ENCODE results near the gene CCDC15.

Gene CCDC15

DNA sequence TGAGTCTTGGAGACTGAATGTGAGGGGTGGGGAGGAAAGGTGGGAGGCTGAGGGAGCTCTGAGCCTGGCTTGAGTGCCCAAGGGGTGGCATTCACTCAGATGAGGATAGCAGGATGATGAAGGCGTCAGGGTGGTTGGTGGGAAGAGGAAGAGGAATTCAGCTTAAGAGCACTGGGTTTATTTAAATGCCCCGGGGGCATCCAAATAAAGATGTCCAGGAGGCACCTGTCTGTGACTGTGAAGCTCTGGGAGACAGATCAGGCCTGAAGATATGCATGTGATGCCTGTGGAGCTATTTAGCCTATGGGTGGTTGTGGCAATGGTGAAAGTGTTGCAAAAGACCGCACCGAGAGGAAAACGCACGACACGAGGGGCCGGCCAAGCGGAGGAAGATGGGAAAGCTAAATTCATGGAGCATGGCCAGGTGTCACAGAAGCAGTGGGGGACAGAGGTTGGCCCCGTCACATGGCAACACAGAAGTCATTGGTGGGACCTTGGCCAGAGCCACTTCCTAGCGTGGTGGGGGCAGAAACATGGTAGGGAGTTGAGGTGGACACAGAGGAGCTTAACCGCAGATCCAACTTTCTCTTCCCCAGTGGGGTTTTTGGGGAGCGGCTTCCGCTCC lies 124.6 kb downstream of the CCDC15 start:
- no peak for DNase-seq (ENCODE audit: low read depth)
- no peak for TF ChIP-seq CTCF (conservative IDR thresholded peaks at IDR 0.05; ENCODE audit: control insufficient read depth, insufficient read depth, low read depth, low read length)
- H3K4me3 ChIP-seq (ENCODE audit: control insufficient read depth, low read depth, low read length), result no peak overlapping the region

- TF ChIP-seq CTCF (conservative IDR thresholded peaks at IDR 0.05; ENCODE audit: control insufficient read depth, insufficient read depth, low read depth, low read length), result no peak
- no peak overlapping the region for H3K4me3 ChIP-seq (ENCODE audit: control insufficient read depth, low read depth, low read length)
- no peak for DNase-seq (ENCODE audit: low read depth)
Observed at GRCh38 chr11:125079151-125079877, 125.3 kb downstream of the CCDC15 start.

DNA sequence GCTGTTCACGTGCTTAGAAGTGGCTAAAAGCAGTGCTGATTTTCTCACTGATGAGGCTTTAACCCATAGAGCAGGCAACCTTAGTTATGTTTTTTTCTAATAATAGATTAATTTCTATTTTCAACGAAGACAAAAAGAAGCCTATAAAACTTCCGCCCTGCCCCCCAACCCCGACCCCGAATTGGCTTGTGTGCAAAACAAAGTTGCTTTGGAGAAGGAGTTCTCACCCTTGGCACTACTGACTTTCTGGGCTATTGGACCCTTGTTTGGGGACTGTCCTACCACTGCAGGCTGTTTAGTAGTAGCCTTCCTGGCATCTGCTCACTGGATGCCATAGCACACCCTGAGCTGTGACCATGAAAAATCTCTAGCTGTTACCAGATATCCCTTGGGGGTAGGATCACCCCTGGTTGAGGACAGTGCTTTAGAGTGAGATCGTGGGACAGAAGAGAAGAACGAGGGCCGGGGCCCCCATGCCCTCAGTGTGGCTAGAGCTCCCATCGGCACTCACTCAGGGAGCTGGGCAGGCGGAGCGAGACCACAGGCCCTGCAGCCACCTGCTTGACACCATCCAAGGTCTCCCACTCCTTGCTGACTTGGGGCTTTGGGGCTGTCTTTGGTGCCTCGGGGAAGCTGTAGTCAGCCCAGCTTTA lies 126.0 kb downstream of the CCDC15 start:
- no peak for DNase-seq (ENCODE audit: low read depth)
- no peak overlapping the region for H3K4me3 ChIP-seq (ENCODE audit: control insufficient read depth, low read depth, low read length)
- no peak for TF ChIP-seq CTCF (conservative IDR thresholded peaks at IDR 0.05; ENCODE audit: control insufficient read depth, insufficient read depth, low read depth, low read length)

GRCh38 chr11:125080531-125080911 lies 126.5 kb downstream of the CCDC15 start:
- no peak for TF ChIP-seq CTCF (conservative IDR thresholded peaks at IDR 0.05; ENCODE audit: control insufficient read depth, insufficient read depth, low read depth, low read length)
- no peak overlapping the region for H3K4me3 ChIP-seq (ENCODE audit: control insufficient read depth, low read depth, low read length)
- no peak for DNase-seq (ENCODE audit: low read depth)

DNA sequence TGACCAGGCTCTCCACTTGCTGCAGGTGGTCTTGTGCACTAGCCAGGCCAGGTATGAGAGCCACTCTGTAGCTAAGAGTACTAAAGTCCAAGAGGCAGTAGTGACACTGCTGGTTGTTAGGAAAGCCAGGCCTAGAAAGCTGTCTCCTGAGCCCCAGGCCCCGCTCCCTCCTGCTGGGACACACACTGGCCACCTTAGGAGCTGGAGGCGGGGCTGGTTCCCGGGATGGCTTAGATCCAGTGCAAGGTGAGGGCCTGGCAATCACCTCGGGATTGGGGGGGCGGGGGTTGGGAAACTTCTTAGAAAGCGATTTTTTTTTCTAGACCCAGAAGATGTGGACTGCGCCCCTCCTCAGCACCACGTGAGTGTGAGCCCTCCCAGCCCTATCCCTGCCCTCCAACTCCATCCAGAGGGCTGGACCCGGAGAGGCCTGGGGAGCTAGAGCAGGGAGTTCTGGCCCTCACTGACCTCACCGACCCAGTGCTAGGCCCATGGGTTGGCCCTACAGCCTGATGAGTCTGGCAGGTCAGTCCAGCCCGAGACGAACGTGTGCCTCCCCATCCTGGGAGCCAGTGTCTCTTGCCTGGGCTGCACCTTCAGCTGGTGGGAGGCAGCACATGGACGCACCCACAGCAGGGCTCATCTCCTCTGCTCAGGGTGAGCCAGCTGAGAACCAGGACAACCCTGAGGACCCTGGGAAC lies 127.2 kb downstream of the CCDC15 start:
- H3K4me3 ChIP-seq (ENCODE audit: control insufficient read depth, low read depth, low read length), result no peak overlapping the region
- DNase-seq (ENCODE audit: low read depth), result no peak
- no peak for TF ChIP-seq CTCF (conservative IDR thresholded peaks at IDR 0.05; ENCODE audit: control insufficient read depth, insufficient read depth, low read depth, low read length)

DNA sequence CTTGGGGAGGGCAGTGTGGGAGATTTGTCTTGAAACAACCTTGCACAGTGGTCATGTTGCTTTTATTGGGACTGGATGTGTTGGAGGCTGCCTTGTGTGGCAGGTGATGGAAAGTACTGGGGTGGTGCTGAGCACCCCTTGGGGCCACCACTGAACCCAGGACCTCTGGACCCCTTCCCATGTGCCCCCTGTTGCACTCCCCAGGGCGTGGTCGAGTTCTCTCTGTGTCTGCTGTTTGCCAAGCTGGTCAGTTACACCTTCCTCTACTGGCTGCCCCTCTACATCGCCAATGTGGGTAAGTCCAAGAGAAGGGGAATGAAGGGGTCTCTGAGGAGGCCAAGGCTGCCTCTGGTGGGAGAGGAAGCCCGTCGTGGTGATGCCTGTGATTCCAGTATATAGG lies 128.0 kb downstream of the CCDC15 start:
- no peak overlapping the region for H3K4me3 ChIP-seq (ENCODE audit: control insufficient read depth, low read depth, low read length)
- no peak for DNase-seq (ENCODE audit: low read depth)
- TF ChIP-seq CTCF (conservative IDR thresholded peaks at IDR 0.05; ENCODE audit: control insufficient read depth, insufficient read depth, low read depth, low read length), result no peak
